ENCODE measurements around the gene MYEOV. TPM values are rescaled to one million over a fixed set of nuclear protein-coding genes. Genes with fewer than 3 reads are reported as not detected.

MYEOV gene
- total and polyA plus RNA-seq, 10 of the 15 experiments (the other 5 are each of a cell fraction or from before 2014, with no cell fraction given) = 0.05 to 0.40 (median 0.26) TPM; not detected in 3

GRCh38 chr11:69304258-69304657 lies 10.3 kb downstream of the MYEOV start:
- FAIRE-seq = no peak
- intact Hi-C loops (cut with micrococcal nuclease; ENCODE audit: unreplicated experiment) (no loop called here), in situ Hi-C loops (cut with MboI) (no loop called here)
- Histone ChIP-seq H3K9me3 (replicated peaks; ENCODE audit: control insufficient read depth, insufficient read depth, low read length) (no peaks in the 10 kb centered on the region), H3K27me3 (replicated peaks in 1 of 2; ENCODE audit: control insufficient read depth in 2 of 2, insufficient read depth in 2 of 2, low read length in 1 of 2) (no peaks in the 10 kb centered on the region), H3K27ac (ENCODE audit: control insufficient read depth, insufficient read depth) (no peak overlapping the region), H3K4me3 (no peak overlapping the region), H3K4me1 (ENCODE audit: control insufficient read depth, insufficient read depth, low read length) (no peaks in the 10 kb centered on the region), H3K36me3 (ENCODE audit: control insufficient read depth in 2 of 2, insufficient read depth in 2 of 2, low read length in 1 of 2) (no peaks in the 10 kb centered on the region), H4K20me1 (ENCODE audit: control insufficient read depth, insufficient read depth) (no peaks in the 10 kb centered on the region), H3K79me2 (ENCODE audit: control insufficient read depth, insufficient read depth, low read length) (no peaks in the 10 kb centered on the region), H3K9ac (ENCODE audit: control insufficient read depth, insufficient read depth, low read length) (no peak overlapping the region), H3K4me2 (ENCODE audit: control insufficient read depth, insufficient read depth) (no peak overlapping the region), H2AFZ (ENCODE audit: control insufficient read depth, low read depth, low read length) (no peak overlapping the region)
- ChIA-PET RAD21 (ENCODE audit: unreplicated experiment) (no interaction called here), CTCF (no interaction called here), SMC1A (ENCODE audit: uncharacterized antibody, unreplicated experiment) (interaction anchor here (1.3 kb wide), 1 partner anchor 11 kb away, joined by 4 read pairs; the partner anchor contains the start of gene MYEOV), POLR2A (no interaction called here)
- TF ChIP-seq ZNF24 (IDR thresholded peaks at IDR 0.05) (peak; percentile 61; the same call in 1 of the 2 replicates), USF2 (IDR thresholded peaks at IDR 0.05; ENCODE audit: borderline replicate concordance, low read depth, low read length) (no peak)
- 79% methylated on average over 1 of the region's 1 CpG for WGBS (ENCODE audit: insufficient coverage, insufficient replicate concordance, low lambda C conversion rate, missing lambda C conversion rate)
- no peak for DNase-seq (ENCODE audit: low read depth, low spot score)
- ATAC-seq = no peak
- no TSS peak for BruUV-seq (replicated peaks)

- TF ChIP-seq SUZ12 (IDR thresholded peaks at IDR 0.05; ENCODE audit: unreplicated experiment) = no peak
- TF ChIP-seq RFX5 (IDR thresholded peaks at IDR 0.05; ENCODE audit: low read depth, low read length) = no peak
- TF ChIP-seq ELK1 (IDR thresholded peaks at IDR 0.05; ENCODE audit: low read depth, low read length) = no peak
- no peak for TF ChIP-seq SMC3 (IDR thresholded peaks at IDR 0.05; ENCODE audit: borderline replicate concordance, low read length)
- TF ChIP-seq TAF1 (IDR thresholded peaks at IDR 0.05; ENCODE audit: borderline replicate concordance, low read depth, low read length) = no peak
- Histone ChIP-seq H3K27ac (ENCODE audit: control insufficient read depth, insufficient read depth) (no peak overlapping the region), H3K36me3 (ENCODE audit: control insufficient read depth in 2 of 2, insufficient read depth in 2 of 2, low read length in 1 of 2) (no peaks in the 10 kb centered on the region), H3K9ac (ENCODE audit: control insufficient read depth, insufficient read depth, low read length) (no peak overlapping the region), H4K20me1 (ENCODE audit: control insufficient read depth, insufficient read depth) (no peaks in the 10 kb centered on the region), H3K4me3 (no peak overlapping the region), H3K79me2 (ENCODE audit: control insufficient read depth, insufficient read depth, low read length) (no peaks in the 10 kb centered on the region), H3K27me3 (replicated peaks in 1 of 2; ENCODE audit: control insufficient read depth in 2 of 2, insufficient read depth in 2 of 2, low read length in 1 of 2) (no peaks in the 10 kb centered on the region), H3K9me3 (replicated peaks; ENCODE audit: control insufficient read depth, insufficient read depth, low read length) (no peaks in the 10 kb centered on the region), H2AFZ (ENCODE audit: control insufficient read depth, low read depth, low read length) (no peak overlapping the region), H3K4me1 (ENCODE audit: control insufficient read depth, insufficient read depth, low read length) (no peaks in the 10 kb centered on the region), H3K4me2 (ENCODE audit: control insufficient read depth, insufficient read depth) (no peak overlapping the region)
- ChIA-PET POLR2A (interaction anchor here (0.5 kb wide), 1 partner anchor 1011 kb away, joined by 7 read pairs; no protein-coding TSS in a partner anchor), SMC1A (ENCODE audit: uncharacterized antibody, unreplicated experiment) (interaction anchor here (1.3 kb wide), 1 partner anchor 11 kb away, joined by 4 read pairs; the partner anchor contains the start of gene MYEOV), RAD21 (ENCODE audit: unreplicated experiment) (no interaction called here), CTCF (no interaction called here)
- ATAC-seq = no peak
- in situ Hi-C loops (cut with MboI) (no loop called here), intact Hi-C loops (cut with micrococcal nuclease; ENCODE audit: unreplicated experiment) (no loop called here)
- DNase-seq (ENCODE audit: low read depth, low spot score) = no peak
- no peak for FAIRE-seq
- no TSS peak for BruUV-seq (replicated peaks)
- 44% methylated on average over 6 of the region's 6 CpGs for WGBS (ENCODE audit: insufficient coverage, insufficient replicate concordance, low lambda C conversion rate, missing lambda C conversion rate)
Observed at GRCh38 chr11:69304686-69305085, 10.7 kb downstream of the MYEOV start.
